ENCODE data around the gene CLMP.

Gene CLMP

DNA sequence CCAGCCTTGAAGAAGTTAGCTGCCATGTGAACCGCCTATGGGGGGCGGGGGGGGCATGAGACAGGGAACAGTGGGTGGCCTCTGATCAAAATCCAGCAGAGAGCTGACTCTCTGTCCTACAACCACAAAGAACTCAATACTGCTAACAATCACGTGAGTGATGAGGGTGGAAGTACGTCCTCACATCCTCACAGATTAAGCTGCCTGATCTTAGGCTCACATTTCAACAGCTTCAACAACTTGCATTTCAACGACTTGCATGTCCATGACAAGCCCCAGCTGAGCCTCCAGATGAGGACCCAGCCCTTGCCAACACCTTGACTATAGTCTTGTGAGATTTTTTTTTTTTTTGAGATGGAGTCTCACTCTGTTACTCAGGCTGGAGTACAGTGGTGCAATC lies 51.6 kb downstream of the CLMP start:
- Histone ChIP-seq H3F3A (ENCODE audit: insufficient read depth, low read length) (no peaks in the 10 kb centered on the region), H3K4me3 (ENCODE audit: low read depth, low read length, poor library complexity, severe bottlenecking) (no peak overlapping the region), H3K4me2 (ENCODE audit: low read length) (no peak overlapping the region)

DNA sequence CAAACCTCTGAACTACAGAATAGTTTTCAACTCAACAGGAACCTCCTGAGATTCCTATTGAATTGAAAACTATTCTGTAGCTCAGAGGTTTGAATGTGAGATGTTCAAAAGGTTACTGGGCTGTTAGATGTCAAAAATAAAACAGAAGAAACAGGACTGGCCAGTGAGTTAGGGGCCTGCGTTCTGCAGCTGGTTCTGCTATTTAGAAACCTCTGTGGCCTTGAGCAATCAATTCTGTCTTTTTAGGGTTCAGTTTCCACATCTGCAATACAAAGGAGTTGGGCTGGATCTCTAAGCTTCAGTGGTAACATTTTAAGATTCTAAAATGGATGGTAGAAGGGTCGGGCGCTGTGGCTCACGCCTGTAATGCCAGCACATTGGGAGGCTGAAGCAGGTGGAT lies 55.8 kb downstream of the CLMP start:
- H3K4me1 ChIP-seq (ENCODE audit: insufficient read depth, low read length, severe bottlenecking) = no peaks in the 10 kb centered on the region
- H3K4me2 ChIP-seq (ENCODE audit: low read length) = no peak overlapping the region
- no peaks in the 10 kb centered on the region for H3K9me3 ChIP-seq (ENCODE audit: low read length)
- H3K36me3 ChIP-seq (ENCODE audit: insufficient read depth, low read length) = no peaks in the 10 kb centered on the region
- H3K79me2 ChIP-seq (ENCODE audit: insufficient read depth, low read length) = no peaks in the 10 kb centered on the region
- no peaks in the 10 kb centered on the region for H4K20me1 ChIP-seq (ENCODE audit: insufficient read depth, low read length)
- no peak overlapping the region for H3K9ac ChIP-seq (ENCODE audit: low read length)
- TF ChIP-seq EZH2 (IDR thresholded peaks at IDR 0.05; ENCODE audit: borderline replicate concordance, low read length) = no peak
- TF ChIP-seq, protein P1, sequence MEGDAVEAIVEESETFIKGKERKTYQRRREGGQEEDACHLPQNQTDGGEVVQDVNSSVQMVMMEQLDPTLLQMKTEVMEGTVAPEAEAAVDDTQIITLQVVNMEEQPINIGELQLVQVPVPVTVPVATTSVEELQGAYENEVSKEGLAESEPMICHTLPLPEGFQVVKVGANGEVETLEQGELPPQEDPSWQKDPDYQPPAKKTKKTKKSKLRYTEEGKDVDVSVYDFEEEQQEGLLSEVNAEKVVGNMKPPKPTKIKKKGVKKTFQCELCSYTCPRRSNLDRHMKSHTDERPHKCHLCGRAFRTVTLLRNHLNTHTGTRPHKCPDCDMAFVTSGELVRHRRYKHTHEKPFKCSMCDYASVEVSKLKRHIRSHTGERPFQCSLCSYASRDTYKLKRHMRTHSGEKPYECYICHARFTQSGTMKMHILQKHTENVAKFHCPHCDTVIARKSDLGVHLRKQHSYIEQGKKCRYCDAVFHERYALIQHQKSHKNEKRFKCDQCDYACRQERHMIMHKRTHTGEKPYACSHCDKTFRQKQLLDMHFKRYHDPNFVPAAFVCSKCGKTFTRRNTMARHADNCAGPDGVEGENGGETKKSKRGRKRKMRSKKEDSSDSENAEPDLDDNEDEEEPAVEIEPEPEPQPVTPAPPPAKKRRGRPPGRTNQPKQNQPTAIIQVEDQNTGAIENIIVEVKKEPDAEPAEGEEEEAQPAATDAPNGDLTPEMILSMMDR (IDR thresholded peaks at IDR 0.05; ENCODE audit: low read length) = no peak
- H3K4me3 ChIP-seq (ENCODE audit: low read depth, low read length, poor library complexity, severe bottlenecking) = no peak overlapping the region
- H3F3A ChIP-seq (ENCODE audit: insufficient read depth, low read length) = no peaks in the 10 kb centered on the region
- H3K27ac ChIP-seq (ENCODE audit: low read depth, low read length, poor library complexity, severe bottlenecking) = no peak overlapping the region
- no peak overlapping the region for H2AFZ ChIP-seq (ENCODE audit: low read length)
- H3K27me3 ChIP-seq (ENCODE audit: insufficient read depth, low read length) = peaks cover 3% of the 10 kb centered on the region; the same call in 1 of the 2 replicates
- no peaks in the 10 kb centered on the region for H3K9me2 ChIP-seq (ENCODE audit: low read depth, low read length)

More for the DNA sequence above, 51.6 kb downstream of the CLMP start:
- H2AFZ ChIP-seq (ENCODE audit: low read length) = no peak overlapping the region
- H3K4me1 ChIP-seq (ENCODE audit: insufficient read depth, low read length, severe bottlenecking) = no peaks in the 10 kb centered on the region
- H3K9me3 ChIP-seq (ENCODE audit: low read length) = no peaks in the 10 kb centered on the region
- H3K9me2 ChIP-seq (ENCODE audit: low read depth, low read length) = no peaks in the 10 kb centered on the region
- no peaks in the 10 kb centered on the region for H4K20me1 ChIP-seq (ENCODE audit: insufficient read depth, low read length)
- H3K36me3 ChIP-seq (ENCODE audit: insufficient read depth, low read length) = no peaks in the 10 kb centered on the region
- no peak for TF ChIP-seq EZH2 (IDR thresholded peaks at IDR 0.05; ENCODE audit: borderline replicate concordance, low read length)
- TF ChIP-seq, protein P1 (IDR thresholded peaks at IDR 0.05; ENCODE audit: low read length) = no peak
- no peaks in the 10 kb centered on the region for H3K27me3 ChIP-seq (ENCODE audit: insufficient read depth, low read length)
- no peaks in the 10 kb centered on the region for H3K79me2 ChIP-seq (ENCODE audit: insufficient read depth, low read length)
- no peak overlapping the region for H3K9ac ChIP-seq (ENCODE audit: low read length)
- H3K27ac ChIP-seq (ENCODE audit: low read depth, low read length, poor library complexity, severe bottlenecking) = no peak overlapping the region

DNA sequence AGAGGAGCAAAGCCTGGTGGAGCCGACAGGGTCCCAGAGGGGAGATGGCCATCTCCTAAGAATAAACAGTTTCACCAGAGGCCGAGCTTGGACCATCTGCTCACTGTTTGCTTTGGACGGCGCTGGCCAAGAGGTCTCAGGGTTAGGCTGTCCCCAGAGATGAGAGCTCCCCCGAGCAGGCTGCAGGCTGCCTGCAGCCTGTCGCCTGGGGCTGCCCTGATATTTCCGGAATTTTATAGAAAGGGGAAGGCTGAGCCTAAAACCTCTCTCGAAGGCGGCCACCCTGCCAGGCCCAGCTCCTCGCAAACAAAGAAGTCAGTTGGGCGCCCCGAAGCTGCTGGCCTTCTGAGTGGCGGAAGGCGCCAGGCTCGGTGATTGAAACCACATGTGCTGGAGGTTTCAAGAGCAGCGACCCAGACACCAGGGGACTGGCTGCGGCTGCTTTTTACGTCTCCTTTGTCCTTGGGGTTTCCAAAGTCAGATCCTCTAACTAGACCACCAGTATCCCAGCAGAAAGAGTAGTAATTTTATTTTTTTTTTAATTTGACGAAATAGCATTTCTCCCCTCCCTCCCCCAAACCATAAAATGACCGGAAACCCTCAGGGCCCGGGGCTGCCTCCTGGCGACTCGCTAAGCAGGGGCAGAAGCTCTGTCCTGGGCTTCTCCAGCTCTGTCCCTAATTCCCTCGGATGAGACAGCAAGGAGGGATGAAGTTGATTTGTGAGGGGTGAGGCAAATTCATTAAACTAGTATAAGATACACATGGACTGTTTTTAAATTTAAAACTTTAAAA lies 57.4 kb downstream of the CLMP start:
- H3F3A ChIP-seq (ENCODE audit: insufficient read depth, low read length) = no peaks in the 10 kb centered on the region
- H3K9me3 ChIP-seq (ENCODE audit: low read length) = no peaks in the 10 kb centered on the region
- H3K79me2 ChIP-seq (ENCODE audit: insufficient read depth, low read length) = no peaks in the 10 kb centered on the region
- no peak for TF ChIP-seq EZH2 (IDR thresholded peaks at IDR 0.05; ENCODE audit: borderline replicate concordance, low read length)
- TF ChIP-seq, protein P1 (IDR thresholded peaks at IDR 0.05; ENCODE audit: low read length) = no peak
- H3K4me2 ChIP-seq (ENCODE audit: low read length) = no peak overlapping the region
- H3K4me3 ChIP-seq (ENCODE audit: low read depth, low read length, poor library complexity, severe bottlenecking) = no peak overlapping the region
- no peaks in the 10 kb centered on the region for H4K20me1 ChIP-seq (ENCODE audit: insufficient read depth, low read length)
- H2AFZ ChIP-seq (ENCODE audit: low read length) = no peak overlapping the region
- no peak overlapping the region for H3K9ac ChIP-seq (ENCODE audit: low read length)
- H3K36me3 ChIP-seq (ENCODE audit: insufficient read depth, low read length) = no peaks in the 10 kb centered on the region
- no peaks in the 10 kb centered on the region for H3K4me1 ChIP-seq (ENCODE audit: insufficient read depth, low read length, severe bottlenecking)
- H3K27ac ChIP-seq (ENCODE audit: low read depth, low read length, poor library complexity, severe bottlenecking) = no peak overlapping the region
- no peaks in the 10 kb centered on the region for H3K9me2 ChIP-seq (ENCODE audit: low read depth, low read length)
- peaks cover 3% of the 10 kb centered on the region; the same call in 1 of the 2 replicates for H3K27me3 ChIP-seq (ENCODE audit: insufficient read depth, low read length)
